Measurements from ENCODE around the gene PRKAG2. TPM values are rescaled to one million over a fixed set of nuclear protein-coding genes. Genes with fewer than 3 reads are reported as not detected.

PRKAG2 gene
- total and polyA plus RNA-seq, 2 of the 8 experiments (the other 6 are each of a cell fraction or from before 2014, with no cell fraction given): 7.5 to 18.1 TPM

- TF ChIP-seq MAFK (IDR thresholded peaks at IDR 0.05; ENCODE audit: low read depth, low read length): no peak
Measured at GRCh38 chr7:151738925-151739324, 138.0 kb downstream of the PRKAG2 start (continued).

Data from H1 (cell line).